Cardiac muscle cell (in vitro differentiated cells and primary cell): ENCODE data around the gene GPC5. TPM values are rescaled to one million over a fixed set of nuclear protein-coding genes. Genes with fewer than 3 reads are reported as not detected.

Experiments used
- DNase-seq, 2 donors: peaks; one replicate each; pipeline versions ENCODE4 v3.0.0 to v3.0.0-alpha.2; 2010 to 2017; ENCODE audit warnings: low read depth in 1 of 2, low spot score in 1 of 2
- H3K27ac ChIP-seq: fragments of 200-600 bp; sonication (generic); 2 replicates; pipeline ENCODE4 v1.5.1; 2016
- H3K27me3 ChIP-seq: fragments of 200-600 bp; sonication (generic); 2 replicates; pipeline ENCODE4 v1.6.0; 2016; ENCODE audit warnings: control low read depth
- H3K36me3 ChIP-seq: fragments of 200-600 bp; sonication (generic); 2 replicates; pipeline ENCODE4 v1.5.1; 2016; ENCODE audit warnings: control low read depth
- H3K4me1 ChIP-seq: fragments of 200-600 bp; sonication (generic); 2 replicates; pipeline ENCODE4 v1.8.1; 2017; ENCODE audit warnings: low read depth, mild to moderate bottlenecking, mixed run types
- H3K4me3 ChIP-seq: fragments of 200-600 bp; sonication (generic); 2 replicates; pipeline ENCODE4 v1.5.1; 2016; ENCODE audit warnings: mild to moderate bottlenecking
- H3K9me3 ChIP-seq: fragments of 200-600 bp; sonication (generic); 2 replicates; pipeline ENCODE4 v1.5.1; 2017; ENCODE audit warnings: low read depth, mild to moderate bottlenecking, control low read depth
- CTCF ChIP-seq: IDR thresholded peaks from 2 replicates; pipeline ENCODE4 v1.5.1; 2012; ENCODE audit warnings: low read depth, mild to moderate bottlenecking, low read length
- polyA plus RNA-seq: library from polyadenylated mRNA; unstranded; fragments of >200 nt; fragmentation: Nextera tagmentation; extraction: Ambion mirVana; gene quantifications from 2 replicates; pipeline ENCODE4 v1.2.1, GENCODE V29; 2016
- total RNA-seq: library from RNA; depleted of rRNA; stranded (reverse); fragments of >200 nt; gene quantifications from 2 replicates; pipeline ENCODE4 v1.2.3, GENCODE V29; 2016

Gene GPC5
- total and polyA plus RNA-seq, 2 experiments from 2014 or later, result 0.97 to 3.3 TPM

GRCh38 chr13:92592757-92593156 is 1194.3 kb downstream of the GPC5 start:
- no peak for DNase-seq
- no peaks in the 10 kb centered on the region for H3K9me3 ChIP-seq
- H3K27ac ChIP-seq, result no peak overlapping the region
- H3K27me3 ChIP-seq, result no peaks in the 10 kb centered on the region
- TF ChIP-seq CTCF, result no peak
- no peaks in the 10 kb centered on the region for H3K4me1 ChIP-seq
- H3K36me3 ChIP-seq, result no peaks in the 10 kb centered on the region
- H3K4me3 ChIP-seq, result no peak overlapping the region

DNA sequence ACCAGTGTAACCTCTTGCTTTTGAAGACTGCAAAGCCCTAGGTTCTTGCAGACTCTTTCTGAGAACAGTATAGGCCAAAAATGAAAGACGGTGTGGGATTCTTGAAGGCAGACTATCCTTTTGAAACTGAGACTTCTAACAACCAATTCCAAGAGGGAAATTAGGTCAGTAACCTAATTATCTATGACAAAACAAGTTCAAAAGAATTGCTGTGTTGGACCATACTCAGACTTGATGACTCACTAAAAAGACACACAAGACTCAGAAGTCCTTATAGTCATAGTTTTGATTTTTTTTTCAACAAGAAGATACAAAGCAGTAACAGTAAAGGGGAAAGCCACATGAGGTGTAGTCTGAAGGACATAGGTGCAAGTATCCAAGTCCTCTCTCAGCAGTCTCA is 1204.1 kb downstream of the GPC5 start:
- Histone ChIP-seq H3K27me3 (no peaks in the 10 kb centered on the region), H3K4me3 (no peak overlapping the region), H3K9me3 (no peaks in the 10 kb centered on the region), H3K36me3 (no peaks in the 10 kb centered on the region), H3K4me1 (no peaks in the 10 kb centered on the region), H3K27ac (no peak overlapping the region)
- DNase-seq, result peak in 1 of 2 donors; percentile 41
- no peak for TF ChIP-seq CTCF

DNA sequence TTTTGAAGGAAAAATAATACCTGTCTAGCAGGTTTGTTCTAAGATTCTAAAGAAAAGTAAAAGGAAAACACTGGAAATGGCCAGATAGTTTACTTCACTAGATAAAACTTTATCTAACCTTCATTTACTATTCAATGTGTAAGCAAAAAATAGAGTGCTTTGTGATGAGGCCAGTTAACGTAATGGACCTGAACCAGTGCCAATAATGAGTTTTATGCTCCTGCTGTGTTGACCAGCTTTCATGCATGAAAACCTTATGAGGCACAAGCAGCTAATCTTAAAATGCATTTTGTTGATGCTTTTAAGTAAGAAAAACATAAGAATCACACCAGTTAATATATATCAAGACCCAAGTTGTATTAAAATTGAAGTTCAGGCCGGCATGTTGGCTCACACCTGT is 1211.0 kb downstream of the GPC5 start:
- DNase-seq, result no peak
- no peaks in the 10 kb centered on the region for H3K4me1 ChIP-seq
- H3K9me3 ChIP-seq, result no peaks in the 10 kb centered on the region
- TF ChIP-seq CTCF, result no peak
- H3K36me3 ChIP-seq, result no peaks in the 10 kb centered on the region
- H3K27ac ChIP-seq, result no peak overlapping the region
- H3K4me3 ChIP-seq, result no peak overlapping the region
- no peaks in the 10 kb centered on the region for H3K27me3 ChIP-seq

- TF ChIP-seq CTCF, result no peak
- H3K27me3 ChIP-seq, result no peaks in the 10 kb centered on the region
- no peaks in the 10 kb centered on the region for H3K4me1 ChIP-seq
- no peaks in the 10 kb centered on the region for H3K9me3 ChIP-seq
- no peak overlapping the region for H3K4me3 ChIP-seq
- no peak overlapping the region for H3K27ac ChIP-seq
- no peak for DNase-seq
- H3K36me3 ChIP-seq, result no peaks in the 10 kb centered on the region
Observed at GRCh38 chr13:92612892-92613291, 1214.5 kb downstream of the GPC5 start.

GRCh38 chr13:92613921-92614320 is 1215.5 kb downstream of the GPC5 start:
- Histone ChIP-seq H3K27me3 (no peaks in the 10 kb centered on the region), H3K36me3 (no peaks in the 10 kb centered on the region), H3K4me3 (no peak overlapping the region), H3K4me1 (no peaks in the 10 kb centered on the region), H3K27ac (no peak overlapping the region), H3K9me3 (no peaks in the 10 kb centered on the region)
- TF ChIP-seq CTCF, result no peak
- no peak for DNase-seq

- Histone ChIP-seq H3K4me3 (no peak overlapping the region), H3K36me3 (no peaks in the 10 kb centered on the region), H3K4me1 (no peaks in the 10 kb centered on the region), H3K27me3 (no peaks in the 10 kb centered on the region), H3K27ac (no peak overlapping the region), H3K9me3 (no peaks in the 10 kb centered on the region)
- DNase-seq, result no peak
- TF ChIP-seq CTCF, result no peak
Observed at GRCh38 chr13:92621985-92622384, 1223.6 kb downstream of the GPC5 start.
